Lower lobe of right lung (tissue), 2 donors: ENCODE data around the gene MYO1D. TPM values are rescaled to one million over a fixed set of nuclear protein-coding genes. Genes with fewer than 3 reads are reported as not detected.
A peak's percentile ranks its signal among the peaks of the same experiment; 100 is the strongest.

Source experiments
- ATAC-seq, 2 donors: fragments of 200-7000 bp; cut with Tn5 transposase; one replicate each; pipeline ENCODE4 v1.9.1; 2020 to 2022; ENCODE audit warnings: mild to moderate bottlenecking in 2 of 2, moderate library complexity in 2 of 2
- DNase-seq: peaks from one replicate; pipeline ENCODE4 v3.0.0-alpha.2; 2020
- H3K27ac ChIP-seq: fragments of 200-600 bp; one replicate; pipeline ENCODE4 v1.8.0; 2022
- H3K27me3 ChIP-seq: fragments of 200-600 bp; one replicate; pipeline ENCODE4 v1.8.0; 2022; ENCODE audit warnings: low read depth
- H3K36me3 ChIP-seq: fragments of 200-600 bp; one replicate; pipeline ENCODE4 v1.8.0; 2022; ENCODE audit warnings: mild to moderate bottlenecking
- H3K4me1 ChIP-seq: fragments of 200-600 bp; one replicate; pipeline ENCODE4 v1.8.0; 2022
- H3K4me3 ChIP-seq: fragments of 200-600 bp; one replicate; pipeline ENCODE4 v1.8.0; 2022; ENCODE audit warnings: mild to moderate bottlenecking
- H3K9me3 ChIP-seq: fragments of 200-600 bp; one replicate; pipeline ENCODE4 v1.8.0; 2022
- intact Hi-C: fragments of 100-400 bp; cut with DNase I; formaldehyde crosslinking; loops from one replicate; pipeline ENCODE4 v1.11.0; 2022
- total RNA-seq: library from RNA; stranded (reverse); fragmentation: NEBNext Ultra II Directional; extraction: Animal tissue kit (Norgen Biotek cat#: 25700); gene quantifications from one replicate; pipeline ENCODE4 v1.2.1, GENCODE V29; 2021
- TF ChIP-seq, protein P1 (sequence below): fragments of 200-600 bp; IDR thresholded peaks from one replicate; pipeline ENCODE4 v1.8.0; 2022; ENCODE audit warnings: antibody characterized with exemption, mild to moderate bottlenecking
- donor health status: DM: no; HTN: yes; CAD: no; lungs with severe emphysema.

The MYO1D gene
- total RNA-seq, 1 donor from 2014 or later = 58.0 TPM

DNA sequence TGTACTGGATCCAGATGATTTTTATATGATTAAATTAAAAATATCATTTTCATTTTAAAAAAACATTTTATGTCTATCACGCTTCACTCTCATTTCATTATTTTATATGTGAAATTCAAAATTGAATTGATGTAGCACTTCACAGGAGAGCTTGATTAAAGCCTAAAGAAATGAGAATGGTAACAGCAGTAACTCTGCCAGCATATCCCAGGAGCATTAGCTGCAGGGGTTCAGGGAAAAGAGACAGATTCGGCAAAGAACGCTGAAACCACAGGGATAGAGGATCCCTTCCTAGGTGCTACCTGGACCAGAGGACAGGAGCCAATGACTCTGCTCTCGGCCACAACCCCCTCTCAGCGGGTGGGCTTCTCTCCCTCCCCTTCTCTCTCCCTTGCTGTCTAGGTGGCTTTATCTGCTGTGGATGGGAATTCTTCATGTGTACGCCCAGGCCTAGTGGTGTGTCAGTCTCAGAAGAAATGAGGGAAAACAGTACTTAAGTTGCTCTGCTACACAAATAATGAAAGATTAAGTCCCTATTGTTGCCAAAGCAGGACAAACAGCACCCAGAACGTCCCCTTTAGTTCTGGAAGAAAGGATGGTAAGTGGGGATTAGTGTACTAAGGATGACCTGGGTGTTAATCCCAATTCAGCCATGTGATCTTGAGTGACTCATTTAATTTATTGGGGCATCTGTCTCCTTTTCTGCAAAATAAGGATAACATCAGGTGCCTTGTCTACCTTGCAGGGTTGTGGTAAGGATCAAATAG, 266.9 kb downstream of the MYO1D start:
- TF ChIP-seq, protein P1, sequence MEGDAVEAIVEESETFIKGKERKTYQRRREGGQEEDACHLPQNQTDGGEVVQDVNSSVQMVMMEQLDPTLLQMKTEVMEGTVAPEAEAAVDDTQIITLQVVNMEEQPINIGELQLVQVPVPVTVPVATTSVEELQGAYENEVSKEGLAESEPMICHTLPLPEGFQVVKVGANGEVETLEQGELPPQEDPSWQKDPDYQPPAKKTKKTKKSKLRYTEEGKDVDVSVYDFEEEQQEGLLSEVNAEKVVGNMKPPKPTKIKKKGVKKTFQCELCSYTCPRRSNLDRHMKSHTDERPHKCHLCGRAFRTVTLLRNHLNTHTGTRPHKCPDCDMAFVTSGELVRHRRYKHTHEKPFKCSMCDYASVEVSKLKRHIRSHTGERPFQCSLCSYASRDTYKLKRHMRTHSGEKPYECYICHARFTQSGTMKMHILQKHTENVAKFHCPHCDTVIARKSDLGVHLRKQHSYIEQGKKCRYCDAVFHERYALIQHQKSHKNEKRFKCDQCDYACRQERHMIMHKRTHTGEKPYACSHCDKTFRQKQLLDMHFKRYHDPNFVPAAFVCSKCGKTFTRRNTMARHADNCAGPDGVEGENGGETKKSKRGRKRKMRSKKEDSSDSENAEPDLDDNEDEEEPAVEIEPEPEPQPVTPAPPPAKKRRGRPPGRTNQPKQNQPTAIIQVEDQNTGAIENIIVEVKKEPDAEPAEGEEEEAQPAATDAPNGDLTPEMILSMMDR = no peak
- Histone ChIP-seq H3K4me3 (no peak overlapping the region), H3K27me3 (no peaks in the 10 kb centered on the region), H3K9me3 (no peaks in the 10 kb centered on the region), H3K27ac (no peak overlapping the region), H3K36me3 (no peaks in the 10 kb centered on the region), H3K4me1 (no peaks in the 10 kb centered on the region)
- no peak for DNase-seq
- no peak for ATAC-seq
- intact Hi-C loops = no loop called here

DNA sequence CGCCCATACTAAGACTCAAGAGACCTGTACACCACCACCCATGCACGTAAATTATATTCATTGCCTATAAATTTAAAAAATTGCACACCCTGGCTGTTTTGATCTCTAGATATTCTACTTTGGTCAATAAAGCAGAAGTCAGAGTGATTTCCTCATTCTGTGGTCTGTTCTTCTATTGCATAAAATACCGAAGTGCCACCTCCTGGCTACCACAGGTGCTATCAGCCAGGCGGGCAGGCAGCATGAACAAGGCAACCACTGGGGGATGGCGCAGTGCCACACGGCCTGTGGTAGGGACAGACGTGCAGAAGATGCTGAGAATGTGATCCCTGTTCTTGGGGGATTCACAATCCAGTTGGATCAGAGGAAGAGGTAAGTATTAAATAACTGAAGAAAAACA, 267.8 kb downstream of the MYO1D start:
- TF ChIP-seq, protein P1 = peak; percentile 39
- intact Hi-C loops = no loop called here

GRCh38 chr17:32608267-32608666, 268.7 kb downstream of the MYO1D start:
- Histone ChIP-seq H3K36me3 (peaks cover 7% of the 10 kb centered on the region), H3K4me3 (no peak overlapping the region), H3K9me3 (no peaks in the 10 kb centered on the region), H3K27ac (no peak overlapping the region), H3K27me3 (no peaks in the 10 kb centered on the region), H3K4me1 (no peaks in the 10 kb centered on the region)
- intact Hi-C loops = no loop called here
- no peak for DNase-seq
- no peak for ATAC-seq
- TF ChIP-seq, protein P1 = no peak

More for the DNA sequence above, 267.8 kb downstream of the MYO1D start:
- H3K36me3 ChIP-seq = peaks cover 7% of the 10 kb centered on the region
- no peaks in the 10 kb centered on the region for H3K27me3 ChIP-seq
- DNase-seq (peak; percentile 68), ATAC-seq (peak; percentile 58 to 75)
- H3K4me1 ChIP-seq = no peaks in the 10 kb centered on the region
- H3K4me3 ChIP-seq = no peak overlapping the region
- no peaks in the 10 kb centered on the region for H3K9me3 ChIP-seq
- no peak overlapping the region for H3K27ac ChIP-seq

DNA sequence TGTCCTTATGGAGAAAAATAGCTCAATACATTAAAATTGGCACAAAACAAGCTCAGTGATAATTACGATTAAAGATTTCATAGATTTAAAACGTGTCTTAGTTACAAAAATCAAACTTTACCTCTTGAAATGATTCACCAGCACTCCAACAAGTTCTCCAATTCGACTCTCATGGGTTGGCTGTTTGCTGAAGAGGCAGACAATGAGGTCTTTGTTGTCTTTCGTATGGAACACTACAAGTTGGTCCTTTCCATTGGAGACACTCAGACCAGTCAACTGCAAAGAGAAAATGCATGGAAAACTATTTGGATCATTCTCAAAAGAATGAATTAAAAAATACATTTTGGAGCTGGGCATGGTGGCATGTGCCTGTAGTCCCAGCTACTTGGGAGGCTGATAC, 272.0 kb downstream of the MYO1D start:
- Histone ChIP-seq H3K36me3 (peaks cover 12% of the 10 kb centered on the region), H3K4me1 (no peaks in the 10 kb centered on the region), H3K27me3 (no peaks in the 10 kb centered on the region), H3K9me3 (no peaks in the 10 kb centered on the region), H3K27ac (no peak overlapping the region), H3K4me3 (no peak overlapping the region)
- no peak for ATAC-seq
- TF ChIP-seq, protein P1 = no peak
- no peak for DNase-seq
- intact Hi-C loops = no loop called here

- TF ChIP-seq, protein P1 = no peak
- Histone ChIP-seq H3K9me3 (no peaks in the 10 kb centered on the region), H3K4me3 (no peak overlapping the region), H3K36me3 (peaks cover 12% of the 10 kb centered on the region), H3K27me3 (no peaks in the 10 kb centered on the region), H3K4me1 (no peaks in the 10 kb centered on the region), H3K27ac (no peak overlapping the region)
- DNase-seq = no peak
- no peak for ATAC-seq
- intact Hi-C loops = no loop called here
Observed at GRCh38 chr17:32602396-32602795, 274.5 kb downstream of the MYO1D start.
